ENCODE results near the gene MICAL2.

The MICAL2 gene

DNA sequence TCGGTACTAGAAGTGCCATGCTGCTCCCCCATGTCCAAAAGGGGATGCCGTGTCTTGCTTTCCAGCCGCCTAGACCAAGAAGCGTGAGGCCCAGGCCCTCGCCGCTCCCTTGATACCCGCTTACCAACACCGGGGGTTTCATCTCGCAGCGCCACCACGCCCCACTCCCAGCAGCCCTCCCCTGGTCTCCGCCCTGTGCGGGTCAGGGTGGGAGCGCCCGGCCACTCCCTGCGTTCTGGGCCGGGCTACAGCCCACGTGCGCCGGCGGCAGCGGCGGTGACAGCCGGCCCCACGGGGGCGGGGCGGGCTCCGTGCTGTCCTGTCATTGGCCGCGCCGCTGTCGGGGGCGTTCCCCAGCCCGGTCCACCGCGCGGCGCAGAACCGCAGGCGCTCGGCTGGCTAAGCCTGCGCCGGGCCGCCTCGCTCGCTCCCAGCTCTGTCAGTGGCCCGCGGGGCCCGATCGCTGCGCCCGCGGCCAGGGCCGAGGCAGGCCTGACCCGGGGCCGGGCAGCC is at the start of gene MICAL2 (continued):
- no peak for TF ChIP-seq ZXDB (tag by site-specific recombination; IDR thresholded peaks at IDR 0.05)
- TF ChIP-seq ZNF837 (tag by site-specific recombination; IDR thresholded peaks at IDR 0.05) = no peak
- TF ChIP-seq ZNF214 (tag by site-specific recombination; IDR thresholded peaks at IDR 0.05; ENCODE audit: borderline replicate concordance) = no peak
- TF ChIP-seq, protein P1, sequence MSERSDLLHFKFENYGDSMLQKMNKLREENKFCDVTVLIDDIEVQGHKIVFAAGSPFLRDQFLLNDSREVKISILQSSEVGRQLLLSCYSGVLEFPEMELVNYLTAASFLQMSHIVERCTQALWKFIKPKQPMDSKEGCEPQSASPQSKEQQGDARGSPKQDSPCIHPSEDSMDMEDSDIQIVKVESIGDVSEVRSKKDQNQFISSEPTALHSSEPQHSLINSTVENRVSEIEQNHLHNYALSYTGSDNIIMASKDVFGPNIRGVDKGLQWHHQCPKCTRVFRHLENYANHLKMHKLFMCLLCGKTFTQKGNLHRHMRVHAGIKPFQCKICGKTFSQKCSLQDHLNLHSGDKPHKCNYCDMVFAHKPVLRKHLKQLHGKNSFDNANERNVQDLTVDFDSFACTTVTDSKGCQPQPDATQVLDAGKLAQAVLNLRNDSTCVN (tag by site-specific recombination; optimal IDR thresholded peaks at IDR 0.05) = peak; percentile 33
- TF ChIP-seq ZNF555 (tag by site-specific recombination; conservative IDR thresholded peaks at IDR 0.05) = no peak
- no peak for TF ChIP-seq OVOL3 (tag by site-specific recombination; IDR thresholded peaks at IDR 0.05)
- no peak for TF ChIP-seq SCRT2 (tag by site-specific recombination; IDR thresholded peaks at IDR 0.05)
- TF ChIP-seq, protein P2, sequence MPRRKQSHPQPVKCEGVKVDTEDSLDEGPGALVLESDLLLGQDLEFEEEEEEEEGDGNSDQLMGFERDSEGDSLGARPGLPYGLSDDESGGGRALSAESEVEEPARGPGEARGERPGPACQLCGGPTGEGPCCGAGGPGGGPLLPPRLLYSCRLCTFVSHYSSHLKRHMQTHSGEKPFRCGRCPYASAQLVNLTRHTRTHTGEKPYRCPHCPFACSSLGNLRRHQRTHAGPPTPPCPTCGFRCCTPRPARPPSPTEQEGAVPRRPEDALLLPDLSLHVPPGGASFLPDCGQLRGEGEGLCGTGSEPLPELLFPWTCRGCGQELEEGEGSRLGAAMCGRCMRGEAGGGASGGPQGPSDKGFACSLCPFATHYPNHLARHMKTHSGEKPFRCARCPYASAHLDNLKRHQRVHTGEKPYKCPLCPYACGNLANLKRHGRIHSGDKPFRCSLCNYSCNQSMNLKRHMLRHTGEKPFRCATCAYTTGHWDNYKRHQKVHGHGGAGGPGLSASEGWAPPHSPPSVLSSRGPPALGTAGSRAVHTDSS (tag by site-specific recombination; IDR thresholded peaks at IDR 0.05) = no peak
- TF ChIP-seq ZNF791 (tag by site-specific recombination; IDR thresholded peaks at IDR 0.05) = no peak
- TF ChIP-seq FEZF1 (tag by site-specific recombination; IDR thresholded peaks at IDR 0.05) = no peak
- peak; percentile 65; the same call in 1 of the 2 replicates for TF ChIP-seq ZNF561 (tag by site-specific recombination; IDR thresholded peaks at IDR 0.05; ENCODE audit: borderline replicate concordance)
- no peak for TF ChIP-seq GLI2 (tag by site-specific recombination; IDR thresholded peaks at IDR 0.05; ENCODE audit: borderline replicate concordance, low read depth)
- TF ChIP-seq ZNF391 (tag by site-specific recombination; IDR thresholded peaks at IDR 0.05; ENCODE audit: borderline replicate concordance, low read depth) = no peak
- no peak for TF ChIP-seq ZNF596 (tag by site-specific recombination; IDR thresholded peaks at IDR 0.05)
- TF ChIP-seq WT1 (tag by site-specific recombination; IDR thresholded peaks at IDR 0.05) = peak; percentile 76
- no peak for TF ChIP-seq ZNF571 (tag by site-specific recombination; IDR thresholded peaks at IDR 0.05)
- TF ChIP-seq, protein P3, sequence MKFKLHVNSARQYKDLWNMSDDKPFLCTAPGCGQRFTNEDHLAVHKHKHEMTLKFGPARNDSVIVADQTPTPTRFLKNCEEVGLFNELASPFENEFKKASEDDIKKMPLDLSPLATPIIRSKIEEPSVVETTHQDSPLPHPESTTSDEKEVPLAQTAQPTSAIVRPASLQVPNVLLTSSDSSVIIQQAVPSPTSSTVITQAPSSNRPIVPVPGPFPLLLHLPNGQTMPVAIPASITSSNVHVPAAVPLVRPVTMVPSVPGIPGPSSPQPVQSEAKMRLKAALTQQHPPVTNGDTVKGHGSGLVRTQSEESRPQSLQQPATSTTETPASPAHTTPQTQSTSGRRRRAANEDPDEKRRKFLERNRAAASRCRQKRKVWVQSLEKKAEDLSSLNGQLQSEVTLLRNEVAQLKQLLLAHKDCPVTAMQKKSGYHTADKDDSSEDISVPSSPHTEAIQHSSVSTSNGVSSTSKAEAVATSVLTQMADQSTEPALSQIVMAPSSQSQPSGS (tag by site-specific recombination; IDR thresholded peaks at IDR 0.05; ENCODE audit: low read depth) = no peak
- no peak for TF ChIP-seq ZNF473 (tag by site-specific recombination; IDR thresholded peaks at IDR 0.05)
- TF ChIP-seq ZNF768 (tag by site-specific recombination; IDR thresholded peaks at IDR 0.05) = no peak
- no peak for TF ChIP-seq ZNF830 (tag by site-specific recombination; IDR thresholded peaks at IDR 0.05; ENCODE audit: low read depth)
- TF ChIP-seq ZNF600 (tag by site-specific recombination; IDR thresholded peaks at IDR 0.05) = no peak
- peak; percentile 73 for TF ChIP-seq SP3 (tag by site-specific recombination; IDR thresholded peaks at IDR 0.05)
- no peak for TF ChIP-seq ZNF518A (tag by site-specific recombination; conservative IDR thresholded peaks at IDR 0.05; ENCODE audit: low read depth)
- 0 out of 2 replicates have a peak, but pooled peaks have one; percentile 35 for TF ChIP-seq ZNF692 (tag by site-specific recombination; IDR thresholded peaks at IDR 0.05)
- no peak for TF ChIP-seq ZNF239 (tag by site-specific recombination; IDR thresholded peaks at IDR 0.05)
- TF ChIP-seq ZNF629 (tag by site-specific recombination; IDR thresholded peaks at IDR 0.05) = no peak
- no peak for TF ChIP-seq ZNF426 (tag by site-specific recombination; IDR thresholded peaks at IDR 0.05)
- TF ChIP-seq, protein P4, sequence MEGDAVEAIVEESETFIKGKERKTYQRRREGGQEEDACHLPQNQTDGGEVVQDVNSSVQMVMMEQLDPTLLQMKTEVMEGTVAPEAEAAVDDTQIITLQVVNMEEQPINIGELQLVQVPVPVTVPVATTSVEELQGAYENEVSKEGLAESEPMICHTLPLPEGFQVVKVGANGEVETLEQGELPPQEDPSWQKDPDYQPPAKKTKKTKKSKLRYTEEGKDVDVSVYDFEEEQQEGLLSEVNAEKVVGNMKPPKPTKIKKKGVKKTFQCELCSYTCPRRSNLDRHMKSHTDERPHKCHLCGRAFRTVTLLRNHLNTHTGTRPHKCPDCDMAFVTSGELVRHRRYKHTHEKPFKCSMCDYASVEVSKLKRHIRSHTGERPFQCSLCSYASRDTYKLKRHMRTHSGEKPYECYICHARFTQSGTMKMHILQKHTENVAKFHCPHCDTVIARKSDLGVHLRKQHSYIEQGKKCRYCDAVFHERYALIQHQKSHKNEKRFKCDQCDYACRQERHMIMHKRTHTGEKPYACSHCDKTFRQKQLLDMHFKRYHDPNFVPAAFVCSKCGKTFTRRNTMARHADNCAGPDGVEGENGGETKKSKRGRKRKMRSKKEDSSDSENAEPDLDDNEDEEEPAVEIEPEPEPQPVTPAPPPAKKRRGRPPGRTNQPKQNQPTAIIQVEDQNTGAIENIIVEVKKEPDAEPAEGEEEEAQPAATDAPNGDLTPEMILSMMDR (tag by site-specific recombination; IDR thresholded peaks at IDR 0.05) = no peak
- no peak for TF ChIP-seq REPIN1 (tag by site-specific recombination; IDR thresholded peaks at IDR 0.05; ENCODE audit: low read depth)

All from HEK293 (cell line).